Measurements from ENCODE around the gene C4orf51.

Gene C4orf51

DNA sequence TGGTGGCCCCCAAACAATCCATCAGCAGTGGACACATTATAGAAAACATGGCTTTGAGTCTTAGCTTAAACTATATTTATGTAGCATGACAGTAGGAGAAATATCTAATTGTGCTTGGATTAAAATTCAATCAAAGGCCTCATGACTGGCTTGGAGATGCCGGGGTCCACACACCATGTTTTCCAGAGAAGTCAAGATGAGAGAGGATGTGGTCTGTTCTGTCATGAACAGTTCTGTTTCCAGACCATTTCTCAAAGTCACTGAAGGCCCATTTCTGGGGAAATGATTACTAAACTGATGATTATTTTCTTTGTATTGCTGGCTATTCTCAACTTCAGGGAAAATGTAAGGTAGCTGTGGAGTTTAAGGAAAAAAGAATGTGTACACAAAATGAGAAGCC, 76.3 kb downstream of the C4orf51 start:
- CTCF ChIA-PET = interaction anchor here (0.9 kb wide), 1 partner anchor 19 kb away, joined by 3 read pairs; no protein-coding TSS in a partner anchor
- TF ChIP-seq, protein P1, sequence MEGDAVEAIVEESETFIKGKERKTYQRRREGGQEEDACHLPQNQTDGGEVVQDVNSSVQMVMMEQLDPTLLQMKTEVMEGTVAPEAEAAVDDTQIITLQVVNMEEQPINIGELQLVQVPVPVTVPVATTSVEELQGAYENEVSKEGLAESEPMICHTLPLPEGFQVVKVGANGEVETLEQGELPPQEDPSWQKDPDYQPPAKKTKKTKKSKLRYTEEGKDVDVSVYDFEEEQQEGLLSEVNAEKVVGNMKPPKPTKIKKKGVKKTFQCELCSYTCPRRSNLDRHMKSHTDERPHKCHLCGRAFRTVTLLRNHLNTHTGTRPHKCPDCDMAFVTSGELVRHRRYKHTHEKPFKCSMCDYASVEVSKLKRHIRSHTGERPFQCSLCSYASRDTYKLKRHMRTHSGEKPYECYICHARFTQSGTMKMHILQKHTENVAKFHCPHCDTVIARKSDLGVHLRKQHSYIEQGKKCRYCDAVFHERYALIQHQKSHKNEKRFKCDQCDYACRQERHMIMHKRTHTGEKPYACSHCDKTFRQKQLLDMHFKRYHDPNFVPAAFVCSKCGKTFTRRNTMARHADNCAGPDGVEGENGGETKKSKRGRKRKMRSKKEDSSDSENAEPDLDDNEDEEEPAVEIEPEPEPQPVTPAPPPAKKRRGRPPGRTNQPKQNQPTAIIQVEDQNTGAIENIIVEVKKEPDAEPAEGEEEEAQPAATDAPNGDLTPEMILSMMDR (conservative IDR thresholded peaks at IDR 0.05; ENCODE audit: low read depth) = no peak

DNA sequence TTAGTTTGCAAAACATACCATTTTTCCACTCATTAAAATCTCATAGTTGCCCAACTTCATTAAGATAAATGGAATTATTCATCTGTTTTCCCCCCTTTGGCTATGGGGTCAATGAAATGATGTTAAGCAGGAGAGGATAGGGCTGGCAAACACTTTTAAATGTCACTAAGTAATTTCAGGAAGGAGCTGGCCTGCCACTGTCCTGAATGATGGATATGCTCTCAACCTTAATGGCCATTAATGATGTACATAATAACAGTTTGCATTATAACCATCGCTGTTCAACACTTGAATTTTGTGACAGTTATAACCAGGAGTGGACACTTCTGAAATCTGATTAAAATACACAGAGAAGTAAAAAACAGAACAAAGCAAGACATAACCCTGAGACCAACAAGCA, 77.2 kb downstream of the C4orf51 start:
- TF ChIP-seq, protein P1 (conservative IDR thresholded peaks at IDR 0.05; ENCODE audit: low read depth) = no peak
- ChIA-PET POLR2A (ENCODE audit: low non-redundant PET) (no interaction called here), CTCF (no interaction called here)
- no peak for DNase-seq (ENCODE audit: low spot score)
- H3K27ac ChIP-seq = no peak overlapping the region

More for the DNA sequence above, 76.3 kb downstream of the C4orf51 start:
- POLR2A ChIA-PET (ENCODE audit: low non-redundant PET) = no interaction called here
- no peak for DNase-seq (ENCODE audit: low spot score)
- H3K27ac ChIP-seq = no peak overlapping the region

DNA sequence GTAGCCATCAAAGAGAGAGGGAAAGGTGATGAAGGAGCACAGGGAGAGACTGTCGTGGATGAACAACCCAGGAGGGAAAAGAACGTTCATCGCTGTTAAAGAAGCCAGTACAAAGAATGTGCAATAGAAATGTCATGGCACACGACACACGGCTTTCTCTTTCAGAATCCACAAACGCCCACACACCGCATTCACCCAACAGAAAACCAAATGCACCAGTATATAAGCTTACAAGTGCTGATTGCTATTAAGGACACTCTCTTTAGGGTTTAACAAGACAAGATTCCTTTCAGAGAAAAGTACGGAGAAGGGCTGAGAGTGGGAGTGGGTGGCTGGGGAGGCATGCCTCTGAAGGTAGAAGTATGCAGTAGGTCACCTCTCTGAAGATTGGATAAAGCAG, 80.2 kb downstream of the C4orf51 start:
- DNase-seq (ENCODE audit: low spot score) = no peak
- TF ChIP-seq, protein P1 (conservative IDR thresholded peaks at IDR 0.05; ENCODE audit: low read depth) = no peak
- CTCF ChIA-PET = no interaction called here
- no peak overlapping the region for H3K27ac ChIP-seq
- POLR2A ChIA-PET (ENCODE audit: low non-redundant PET) = no interaction called here

DNA sequence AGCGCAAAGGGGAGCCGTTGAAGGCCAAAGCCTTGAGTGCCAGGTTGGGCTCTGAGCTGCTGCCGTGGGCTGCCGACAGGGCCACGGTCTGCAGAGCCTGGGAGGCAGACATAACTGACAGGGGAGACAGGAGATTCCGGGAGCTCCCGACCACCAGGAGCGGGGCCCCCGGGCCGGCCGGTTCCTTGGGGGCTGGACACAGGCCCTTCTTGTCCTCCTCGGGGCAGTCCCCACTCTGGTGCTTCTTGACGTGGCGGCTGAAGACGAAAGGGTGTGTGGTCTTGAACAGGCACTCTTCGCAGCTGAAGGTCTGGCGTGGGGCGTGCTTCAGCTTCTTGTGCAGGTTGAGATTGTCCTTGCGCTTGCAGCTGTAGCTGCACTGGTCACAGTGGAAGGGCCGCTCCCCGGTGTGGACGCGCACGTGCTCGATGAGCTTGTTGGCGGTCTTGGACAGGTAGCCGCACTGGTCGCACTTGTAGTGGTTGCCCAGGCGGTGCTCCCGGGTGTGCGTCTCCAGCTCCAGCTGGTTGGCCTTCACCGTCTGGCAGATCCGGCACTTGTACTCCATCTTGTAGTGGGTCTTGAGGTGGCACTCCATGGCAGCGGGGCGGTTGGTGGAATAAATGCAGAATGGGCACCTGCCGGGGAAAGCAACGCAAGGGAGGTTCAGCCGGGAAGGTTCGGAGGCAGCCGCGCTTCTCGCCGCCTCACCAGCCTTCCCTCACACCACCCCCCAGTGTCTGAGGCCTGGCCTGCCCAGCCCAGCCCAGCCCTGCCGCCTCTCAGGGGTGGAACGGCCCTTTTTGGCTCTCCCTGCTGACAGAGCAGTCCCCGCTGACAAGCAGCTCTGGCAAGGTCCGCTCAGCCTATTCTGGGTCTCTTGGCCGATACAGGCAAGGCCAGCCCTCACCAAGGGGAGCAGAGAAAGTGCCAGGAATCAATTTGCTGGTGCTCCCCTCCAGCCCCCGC, 81.3 kb downstream of the C4orf51 start:
- DNase-seq (ENCODE audit: low spot score) = no peak
- ChIA-PET CTCF (interaction anchor here (0.6 kb wide), 1 partner anchor 24 kb away, joined by 4 read pairs; no protein-coding TSS in a partner anchor), POLR2A (ENCODE audit: low non-redundant PET) (no interaction called here)
- no peak overlapping the region for H3K27ac ChIP-seq
- TF ChIP-seq, protein P1 (conservative IDR thresholded peaks at IDR 0.05; ENCODE audit: low read depth) = no peak

DNA sequence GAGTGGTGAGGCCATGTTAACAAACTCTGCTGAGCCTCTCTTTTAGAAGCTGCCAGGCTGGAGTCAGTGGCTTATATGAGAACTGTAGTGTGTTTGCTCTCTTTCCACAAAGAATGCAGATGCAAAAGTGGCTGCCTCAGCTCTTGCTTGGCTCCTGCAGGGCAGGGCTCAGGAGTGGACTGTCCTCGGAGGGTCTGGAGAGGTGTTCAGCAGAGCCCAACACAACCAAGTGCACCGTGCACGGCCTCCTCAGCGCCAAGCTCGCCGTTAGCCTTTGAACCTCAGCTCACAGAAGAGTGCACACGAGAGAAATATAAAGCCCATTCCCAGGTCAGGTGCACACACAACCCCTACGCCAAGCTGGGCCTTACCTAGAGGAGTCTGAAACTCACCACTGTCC, 82.8 kb downstream of the C4orf51 start:
- no peak overlapping the region for H3K27ac ChIP-seq
- DNase-seq (ENCODE audit: low spot score) = no peak
- CTCF ChIA-PET = interaction anchor here (0.8 kb wide), 1 partner anchor 19 kb away, joined by 3 read pairs; no protein-coding TSS in a partner anchor
- TF ChIP-seq, protein P1 (conservative IDR thresholded peaks at IDR 0.05; ENCODE audit: low read depth) = no peak
- POLR2A ChIA-PET (ENCODE audit: low non-redundant PET) = no interaction called here

DNA sequence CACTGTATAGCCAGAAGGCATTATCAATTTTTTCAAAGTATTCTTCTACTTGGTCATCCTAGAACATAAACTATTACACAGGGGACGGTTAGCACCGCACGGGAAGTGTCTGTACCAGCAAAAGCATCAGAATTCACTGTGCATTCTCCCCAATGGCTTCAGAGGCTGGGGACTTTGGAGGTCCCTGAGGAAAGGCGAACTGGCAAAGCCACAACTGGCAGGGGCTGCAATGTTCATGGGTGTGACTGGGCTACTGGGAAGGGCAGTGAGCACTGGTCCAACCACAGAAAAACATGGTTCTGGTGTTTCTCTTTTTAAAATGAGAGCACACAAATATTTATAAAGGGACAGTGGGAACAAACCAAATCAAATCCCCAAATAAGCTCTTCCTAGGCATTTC, 83.5 kb downstream of the C4orf51 start:
- no peak overlapping the region for H3K27ac ChIP-seq
- TF ChIP-seq, protein P1 (conservative IDR thresholded peaks at IDR 0.05; ENCODE audit: low read depth) = no peak
- POLR2A ChIA-PET (ENCODE audit: low non-redundant PET) = no interaction called here
- no peak for DNase-seq (ENCODE audit: low spot score)
- CTCF ChIA-PET = interaction anchor here (0.8 kb wide), 1 partner anchor 20 kb away, joined by 3 read pairs; no protein-coding TSS in a partner anchor

Measured in RWPE1 (cell line).